ENCODE results near the gene LTBR. TPM values are rescaled to one million over a fixed set of nuclear protein-coding genes. Genes with fewer than 3 reads are reported as not detected.

LTBR gene
- total RNA-seq, 1 donor from 2014 or later = 156 TPM

- H3K36me3 ChIP-seq = peaks cover 13% of the 10 kb centered on the region
- no peaks in the 10 kb centered on the region for H3K9me3 ChIP-seq
- DNase-seq = no peak
- no peaks in the 10 kb centered on the region for H3K27me3 ChIP-seq
- no peak for TF ChIP-seq CTCF (IDR thresholded peaks at IDR 0.05)
- H3K27ac ChIP-seq = no peak overlapping the region
- intact Hi-C loops (cut with DNase I) = no loop called here
- H3K4me1 ChIP-seq = peaks cover 11% of the 10 kb centered on the region
- no peak overlapping the region for H3K4me3 ChIP-seq
- ATAC-seq = no peak
Measured at GRCh38 chr12:6396031-6396430, 12.1 kb downstream of the LTBR start.

- no peaks in the 10 kb centered on the region for H3K4me1 ChIP-seq
- no peak overlapping the region for H3K27ac ChIP-seq
- no peak for TF ChIP-seq CTCF (IDR thresholded peaks at IDR 0.05)
- no peaks in the 10 kb centered on the region for H3K27me3 ChIP-seq
- H3K9me3 ChIP-seq = no peaks in the 10 kb centered on the region
- H3K4me3 ChIP-seq = no peak overlapping the region
- DNase-seq = no peak
- peaks cover 5% of the 10 kb centered on the region for H3K36me3 ChIP-seq
- no peak for ATAC-seq
- intact Hi-C loops (cut with DNase I) = no loop called here
Measured at GRCh38 chr12:6399884-6400644, 16.1 kb downstream of the LTBR start.

GRCh38 chr12:6404390-6404789, 20.4 kb downstream of the LTBR start:
- Histone ChIP-seq H3K27ac (no peak overlapping the region), H3K36me3 (no peaks in the 10 kb centered on the region), H3K9me3 (no peaks in the 10 kb centered on the region), H3K4me1 (no peaks in the 10 kb centered on the region), H3K27me3 (no peaks in the 10 kb centered on the region), H3K4me3 (no peak overlapping the region)
- no peak for TF ChIP-seq CTCF (IDR thresholded peaks at IDR 0.05)
- ATAC-seq = no peak
- intact Hi-C loops (cut with DNase I) = no loop called here
- no peak for DNase-seq

GRCh38 chr12:6405963-6406362, 22.0 kb downstream of the LTBR start:
- TF ChIP-seq CTCF (IDR thresholded peaks at IDR 0.05) = no peak
- peak; percentile 31 for ATAC-seq

GRCh38 chr12:6407236-6407954, 23.4 kb downstream of the LTBR start:
- no peak for TF ChIP-seq CTCF (IDR thresholded peaks at IDR 0.05)
- Histone ChIP-seq H3K9me3 (no peaks in the 10 kb centered on the region), H3K4me3 (no peak overlapping the region), H3K4me1 (no peaks in the 10 kb centered on the region), H3K27me3 (no peaks in the 10 kb centered on the region), H3K36me3 (no peaks in the 10 kb centered on the region), H3K27ac (no peak overlapping the region)
- DNase-seq = no peak
- no peak for ATAC-seq
- intact Hi-C loops (cut with DNase I) = no loop called here

More at GRCh38 chr12:6405963-6406362, 22.0 kb downstream of the LTBR start:
- Histone ChIP-seq H3K4me1 (no peaks in the 10 kb centered on the region), H3K4me3 (no peak overlapping the region), H3K36me3 (no peaks in the 10 kb centered on the region), H3K9me3 (no peaks in the 10 kb centered on the region), H3K27ac (no peak overlapping the region), H3K27me3 (no peaks in the 10 kb centered on the region)
- DNase-seq = no peak
- intact Hi-C loops (cut with DNase I) = no loop called here
